ENCODE data around the gene GFER.

GFER gene

GRCh38 chr16:2001035-2001434 lies 17.0 kb downstream of the GFER start:
- no peaks in the 10 kb centered on the region for H3K27me3 ChIP-seq (ENCODE audit: control insufficient read depth, insufficient read depth, low read length)
- H3K9ac ChIP-seq (ENCODE audit: low read depth, low read length): no peak overlapping the region
- peaks cover 58% of the 10 kb centered on the region for H3K36me3 ChIP-seq (ENCODE audit: control insufficient read depth, insufficient read depth, low read length)
- no peak overlapping the region for H3K4me3 ChIP-seq (ENCODE audit: low read depth, low read length)
- H3K4me1 ChIP-seq (ENCODE audit: control insufficient read depth, insufficient read depth, low read length): peaks cover 2% of the 10 kb centered on the region
- no peaks in the 10 kb centered on the region for H3K9me3 ChIP-seq (ENCODE audit: control insufficient read depth, insufficient read depth, low read length)

GRCh38 chr16:2001456-2002355 lies 17.7 kb downstream of the GFER start:
- Histone ChIP-seq H3K9ac (ENCODE audit: low read depth, low read length) (no peak overlapping the region), H3K4me3 (ENCODE audit: low read depth, low read length) (no peak overlapping the region), H3K27me3 (ENCODE audit: control insufficient read depth, insufficient read depth, low read length) (no peaks in the 10 kb centered on the region), H3K4me1 (ENCODE audit: control insufficient read depth, insufficient read depth, low read length) (peaks cover 2% of the 10 kb centered on the region), H3K36me3 (ENCODE audit: control insufficient read depth, insufficient read depth, low read length) (peaks cover 58% of the 10 kb centered on the region), H3K9me3 (ENCODE audit: control insufficient read depth, insufficient read depth, low read length) (no peaks in the 10 kb centered on the region)

GRCh38 chr16:2002406-2003230 lies 18.6 kb downstream of the GFER start:
- Histone ChIP-seq H3K4me1 (ENCODE audit: control insufficient read depth, insufficient read depth, low read length) (peaks cover 2% of the 10 kb centered on the region), H3K36me3 (ENCODE audit: control insufficient read depth, insufficient read depth, low read length) (peaks cover 58% of the 10 kb centered on the region), H3K27me3 (ENCODE audit: control insufficient read depth, insufficient read depth, low read length) (no peaks in the 10 kb centered on the region), H3K9me3 (ENCODE audit: control insufficient read depth, insufficient read depth, low read length) (no peaks in the 10 kb centered on the region), H3K4me3 (ENCODE audit: low read depth, low read length) (no peak overlapping the region), H3K9ac (ENCODE audit: low read depth, low read length) (no peak overlapping the region)

GRCh38 chr16:2003231-2003826 lies 19.3 kb downstream of the GFER start:
- H3K9ac ChIP-seq (ENCODE audit: low read depth, low read length): no peak overlapping the region
- peaks cover 52% of the 10 kb centered on the region for H3K36me3 ChIP-seq (ENCODE audit: control insufficient read depth, insufficient read depth, low read length)
- H3K4me3 ChIP-seq (ENCODE audit: low read depth, low read length): no peak overlapping the region
- H3K27me3 ChIP-seq (ENCODE audit: control insufficient read depth, insufficient read depth, low read length): no peaks in the 10 kb centered on the region
- peaks cover 5% of the 10 kb centered on the region for H3K4me1 ChIP-seq (ENCODE audit: control insufficient read depth, insufficient read depth, low read length)
- H3K9me3 ChIP-seq (ENCODE audit: control insufficient read depth, insufficient read depth, low read length): no peaks in the 10 kb centered on the region

GRCh38 chr16:2003827-2004641 lies 20.0 kb downstream of the GFER start:
- H3K4me1 ChIP-seq (ENCODE audit: control insufficient read depth, insufficient read depth, low read length): peaks cover 7% of the 10 kb centered on the region
- no peak overlapping the region for H3K9ac ChIP-seq (ENCODE audit: low read depth, low read length)

GRCh38 chr16:2004795-2005517 lies 21.0 kb downstream of the GFER start:
- Histone ChIP-seq H3K36me3 (ENCODE audit: control insufficient read depth, insufficient read depth, low read length) (peaks cover 40% of the 10 kb centered on the region), H3K27me3 (ENCODE audit: control insufficient read depth, insufficient read depth, low read length) (no peaks in the 10 kb centered on the region), H3K9ac (ENCODE audit: low read depth, low read length) (no peak overlapping the region), H3K4me1 (ENCODE audit: control insufficient read depth, insufficient read depth, low read length) (peaks cover 7% of the 10 kb centered on the region), H3K9me3 (ENCODE audit: control insufficient read depth, insufficient read depth, low read length) (no peaks in the 10 kb centered on the region), H3K4me3 (ENCODE audit: low read depth, low read length) (no peak overlapping the region)

More at GRCh38 chr16:2003827-2004641, 20.0 kb downstream of the GFER start:
- Histone ChIP-seq H3K4me3 (ENCODE audit: low read depth, low read length) (no peak overlapping the region), H3K9me3 (ENCODE audit: control insufficient read depth, insufficient read depth, low read length) (no peaks in the 10 kb centered on the region), H3K27me3 (ENCODE audit: control insufficient read depth, insufficient read depth, low read length) (no peaks in the 10 kb centered on the region), H3K36me3 (ENCODE audit: control insufficient read depth, insufficient read depth, low read length) (peaks cover 49% of the 10 kb centered on the region)

GRCh38 chr16:2005646-2006045 lies 21.7 kb downstream of the GFER start:
- no peak overlapping the region for H3K4me3 ChIP-seq (ENCODE audit: low read depth, low read length)
- peaks cover 34% of the 10 kb centered on the region for H3K36me3 ChIP-seq (ENCODE audit: control insufficient read depth, insufficient read depth, low read length)
- peaks cover 12% of the 10 kb centered on the region for H3K4me1 ChIP-seq (ENCODE audit: control insufficient read depth, insufficient read depth, low read length)
- no peak overlapping the region for H3K9ac ChIP-seq (ENCODE audit: low read depth, low read length)
- H3K27me3 ChIP-seq (ENCODE audit: control insufficient read depth, insufficient read depth, low read length): no peaks in the 10 kb centered on the region
- no peaks in the 10 kb centered on the region for H3K9me3 ChIP-seq (ENCODE audit: control insufficient read depth, insufficient read depth, low read length)

- Histone ChIP-seq H3K9ac (ENCODE audit: low read depth, low read length) (no peak overlapping the region), H3K4me1 (ENCODE audit: control insufficient read depth, insufficient read depth, low read length) (peaks cover 12% of the 10 kb centered on the region), H3K4me3 (ENCODE audit: low read depth, low read length) (no peak overlapping the region)
Observed at GRCh38 chr16:2006317-2006716, 22.3 kb downstream of the GFER start.

GRCh38 chr16:2007081-2007836 lies 23.3 kb downstream of the GFER start:
- H3K4me1 ChIP-seq (ENCODE audit: control insufficient read depth, insufficient read depth, low read length): peaks cover 12% of the 10 kb centered on the region
- no peaks in the 10 kb centered on the region for H3K9me3 ChIP-seq (ENCODE audit: control insufficient read depth, insufficient read depth, low read length)
- H3K36me3 ChIP-seq (ENCODE audit: control insufficient read depth, insufficient read depth, low read length): peaks cover 19% of the 10 kb centered on the region
- H3K27me3 ChIP-seq (ENCODE audit: control insufficient read depth, insufficient read depth, low read length): no peaks in the 10 kb centered on the region
- no peak overlapping the region for H3K4me3 ChIP-seq (ENCODE audit: low read depth, low read length)
- H3K9ac ChIP-seq (ENCODE audit: low read depth, low read length): no peak overlapping the region

More at GRCh38 chr16:2006317-2006716, 22.3 kb downstream of the GFER start:
- Histone ChIP-seq H3K27me3 (ENCODE audit: control insufficient read depth, insufficient read depth, low read length) (no peaks in the 10 kb centered on the region), H3K36me3 (ENCODE audit: control insufficient read depth, insufficient read depth, low read length) (peaks cover 28% of the 10 kb centered on the region), H3K9me3 (ENCODE audit: control insufficient read depth, insufficient read depth, low read length) (no peaks in the 10 kb centered on the region)

- no peak overlapping the region for H3K9ac ChIP-seq (ENCODE audit: low read depth, low read length)
- no peaks in the 10 kb centered on the region for H3K9me3 ChIP-seq (ENCODE audit: control insufficient read depth, insufficient read depth, low read length)
- peak overlapping the region; percentile 91 for H3K4me3 ChIP-seq (ENCODE audit: low read depth, low read length)
- peaks cover 11% of the 10 kb centered on the region for H3K36me3 ChIP-seq (ENCODE audit: control insufficient read depth, insufficient read depth, low read length)
- no peaks in the 10 kb centered on the region for H3K27me3 ChIP-seq (ENCODE audit: control insufficient read depth, insufficient read depth, low read length)
- H3K4me1 ChIP-seq (ENCODE audit: control insufficient read depth, insufficient read depth, low read length): peaks cover 12% of the 10 kb centered on the region
Observed at GRCh38 chr16:2008009-2008526, 24.1 kb downstream of the GFER start.
